Measurements from ENCODE around the gene SH3PXD2A.

Gene SH3PXD2A

GRCh38 chr10:103630156-103630555, 225.2 kb downstream of the SH3PXD2A start:
- TF ChIP-seq, protein P1, sequence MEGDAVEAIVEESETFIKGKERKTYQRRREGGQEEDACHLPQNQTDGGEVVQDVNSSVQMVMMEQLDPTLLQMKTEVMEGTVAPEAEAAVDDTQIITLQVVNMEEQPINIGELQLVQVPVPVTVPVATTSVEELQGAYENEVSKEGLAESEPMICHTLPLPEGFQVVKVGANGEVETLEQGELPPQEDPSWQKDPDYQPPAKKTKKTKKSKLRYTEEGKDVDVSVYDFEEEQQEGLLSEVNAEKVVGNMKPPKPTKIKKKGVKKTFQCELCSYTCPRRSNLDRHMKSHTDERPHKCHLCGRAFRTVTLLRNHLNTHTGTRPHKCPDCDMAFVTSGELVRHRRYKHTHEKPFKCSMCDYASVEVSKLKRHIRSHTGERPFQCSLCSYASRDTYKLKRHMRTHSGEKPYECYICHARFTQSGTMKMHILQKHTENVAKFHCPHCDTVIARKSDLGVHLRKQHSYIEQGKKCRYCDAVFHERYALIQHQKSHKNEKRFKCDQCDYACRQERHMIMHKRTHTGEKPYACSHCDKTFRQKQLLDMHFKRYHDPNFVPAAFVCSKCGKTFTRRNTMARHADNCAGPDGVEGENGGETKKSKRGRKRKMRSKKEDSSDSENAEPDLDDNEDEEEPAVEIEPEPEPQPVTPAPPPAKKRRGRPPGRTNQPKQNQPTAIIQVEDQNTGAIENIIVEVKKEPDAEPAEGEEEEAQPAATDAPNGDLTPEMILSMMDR (conservative IDR thresholded peaks at IDR 0.05; ENCODE audit: low read depth, low read length): no peak

GRCh38 chr10:103629581-103629980, 225.8 kb downstream of the SH3PXD2A start:
- Histone ChIP-seq H3K36me3 (ENCODE audit: insufficient read depth) (no peaks in the 10 kb centered on the region), H2AFZ (ENCODE audit: low read depth) (no peak overlapping the region), H3K4me3 (IDR thresholded peaks at IDR 0.05; ENCODE audit: insufficient read depth, low read depth, low read length) (no peak overlapping the region), H4K20me1 (ENCODE audit: insufficient read depth) (no peaks in the 10 kb centered on the region), H3K79me2 (ENCODE audit: insufficient read depth, low read depth) (no peaks in the 10 kb centered on the region), H3K9ac (no peak overlapping the region), H3K27ac (no peak overlapping the region), H3K4me1 (ENCODE audit: low read depth, poor library complexity, severe bottlenecking) (no peaks in the 10 kb centered on the region), H3K4me2 (no peak overlapping the region), H3K27me3 (ENCODE audit: insufficient read depth, low read depth) (no peaks in the 10 kb centered on the region)
- TF ChIP-seq, protein P1 (conservative IDR thresholded peaks at IDR 0.05; ENCODE audit: low read depth, low read length): no peak

More at GRCh38 chr10:103630156-103630555, 225.2 kb downstream of the SH3PXD2A start:
- Histone ChIP-seq H3K27me3 (ENCODE audit: insufficient read depth, low read depth) (no peaks in the 10 kb centered on the region), H3K79me2 (ENCODE audit: insufficient read depth, low read depth) (no peaks in the 10 kb centered on the region), H3K27ac (no peak overlapping the region), H3K4me2 (no peak overlapping the region), H4K20me1 (ENCODE audit: insufficient read depth) (no peaks in the 10 kb centered on the region), H3K36me3 (ENCODE audit: insufficient read depth) (no peaks in the 10 kb centered on the region), H3K4me1 (ENCODE audit: low read depth, poor library complexity, severe bottlenecking) (no peaks in the 10 kb centered on the region), H3K9ac (no peak overlapping the region), H3K4me3 (IDR thresholded peaks at IDR 0.05; ENCODE audit: insufficient read depth, low read depth, low read length) (no peak overlapping the region), H2AFZ (ENCODE audit: low read depth) (no peak overlapping the region)

GRCh38 chr10:103627893-103628292, 227.5 kb downstream of the SH3PXD2A start:
- no peaks in the 10 kb centered on the region for H3K36me3 ChIP-seq (ENCODE audit: insufficient read depth)
- H3K27me3 ChIP-seq (ENCODE audit: insufficient read depth, low read depth): no peaks in the 10 kb centered on the region
- no peak overlapping the region for H2AFZ ChIP-seq (ENCODE audit: low read depth)
- H3K4me1 ChIP-seq (ENCODE audit: low read depth, poor library complexity, severe bottlenecking): no peaks in the 10 kb centered on the region
- no peak overlapping the region for H3K9ac ChIP-seq
- no peak overlapping the region for H3K27ac ChIP-seq
- no peak overlapping the region for H3K4me3 ChIP-seq (IDR thresholded peaks at IDR 0.05; ENCODE audit: insufficient read depth, low read depth, low read length)
- no peaks in the 10 kb centered on the region for H3K79me2 ChIP-seq (ENCODE audit: insufficient read depth, low read depth)
- H3K4me2 ChIP-seq: no peak overlapping the region
- TF ChIP-seq, protein P1 (conservative IDR thresholded peaks at IDR 0.05; ENCODE audit: low read depth, low read length): no peak
- H4K20me1 ChIP-seq (ENCODE audit: insufficient read depth): no peaks in the 10 kb centered on the region

DNA sequence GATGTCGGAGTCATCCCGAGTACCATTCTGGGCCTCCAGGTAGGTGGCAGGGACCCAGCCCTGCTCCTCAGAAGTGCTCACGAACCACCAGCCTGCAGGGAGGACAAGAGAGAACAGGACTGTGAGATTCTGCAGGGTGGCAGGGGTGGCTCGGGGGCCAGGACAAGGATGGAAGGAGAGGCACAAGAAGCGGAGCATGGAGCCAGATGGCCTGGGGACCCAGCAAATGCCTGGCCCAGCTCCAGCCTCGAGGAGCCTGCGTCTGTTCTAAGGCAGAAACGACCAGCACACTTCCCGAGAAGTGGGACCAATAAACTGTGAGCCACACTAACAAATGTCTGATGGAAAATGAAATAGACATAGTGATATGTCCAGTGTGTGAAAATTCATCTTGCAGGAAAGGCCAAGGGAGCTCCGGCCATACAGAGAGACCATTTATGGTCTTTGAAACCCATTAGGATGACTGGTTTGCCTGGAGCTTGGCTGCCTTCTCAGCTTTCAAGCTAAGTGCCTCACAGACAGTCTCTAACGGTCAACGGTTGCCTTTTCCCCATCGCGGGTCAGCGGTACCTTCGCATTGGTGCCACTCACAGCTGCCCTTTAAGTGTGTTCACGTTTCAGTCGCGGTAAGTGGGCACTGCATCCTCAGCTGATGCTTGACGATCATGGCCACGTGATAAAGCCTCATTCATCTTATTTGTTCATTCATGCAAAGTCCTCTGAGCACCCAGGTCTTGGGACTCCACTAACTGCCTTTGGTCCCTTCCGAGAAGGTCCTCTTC, 228.1 kb downstream of the SH3PXD2A start:
- TF ChIP-seq, protein P1 (conservative IDR thresholded peaks at IDR 0.05; ENCODE audit: low read depth, low read length): no peak
- H3K4me2 ChIP-seq: no peak overlapping the region
- no peaks in the 10 kb centered on the region for H3K27me3 ChIP-seq (ENCODE audit: insufficient read depth, low read depth)
- H3K4me3 ChIP-seq (IDR thresholded peaks at IDR 0.05; ENCODE audit: insufficient read depth, low read depth, low read length): no peak overlapping the region
- no peak overlapping the region for H3K9ac ChIP-seq
- no peak overlapping the region for H3K27ac ChIP-seq
- no peaks in the 10 kb centered on the region for H3K36me3 ChIP-seq (ENCODE audit: insufficient read depth)
- H2AFZ ChIP-seq (ENCODE audit: low read depth): no peak overlapping the region
- no peaks in the 10 kb centered on the region for H4K20me1 ChIP-seq (ENCODE audit: insufficient read depth)
- H3K4me1 ChIP-seq (ENCODE audit: low read depth, poor library complexity, severe bottlenecking): no peaks in the 10 kb centered on the region
- H3K79me2 ChIP-seq (ENCODE audit: insufficient read depth, low read depth): no peaks in the 10 kb centered on the region

Measured in KMS-11 (cell line).